Sigmoid colon (tissue), 7 donors: Measurements from ENCODE around the gene CCDC138. TPM values are rescaled to one million over a fixed set of nuclear protein-coding genes. Genes with fewer than 3 reads are reported as not detected.

ENCODE experiments used
- DNase-seq: peaks from one replicate; pipeline ENCODE4 v3.0.0-alpha.2; 2019
- H3K27ac ChIP-seq, 4 donors: fragments of 200-600 bp; sonication (generic); one replicate each; pipeline ENCODE4 v1.5.1; 2016 to 2019; ENCODE audit warnings: mild to moderate bottlenecking in 1 of 4
- H3K27me3 ChIP-seq, 3 donors: fragments of 200-600 bp; sonication (generic); one replicate each; pipeline ENCODE4 v1.5.1; 2019; ENCODE audit warnings: mild to moderate bottlenecking in 1 of 3
- H3K36me3 ChIP-seq, 4 donors: fragments of 200-600 bp; sonication (generic); one replicate each; pipeline ENCODE4 v1.5.1; 2016 to 2019
- H3K4me1 ChIP-seq, 4 donors: fragments of 200-600 bp; sonication (generic); one replicate each; pipeline ENCODE4 v1.5.1; 2017 to 2019
- H3K4me3 ChIP-seq, 4 donors: fragments of 200-600 bp; sonication (generic); one replicate each; pipeline ENCODE4 v1.5.1; 2017 to 2019; ENCODE audit warnings: mild to moderate bottlenecking in 2 of 4, moderate library complexity in 1 of 4
- H3K9me3 ChIP-seq, 4 donors: fragments of 200-600 bp in 3 of 4; sonication (generic) in 3 of 4; one replicate each; pipeline versions ENCODE4 v1.5.1 to v1.6.1; 2013 to 2019
- EP300 ChIP-seq, 4 donors: sonication (generic); formaldehyde crosslinking; IDR thresholded peaks; one replicate each; pipeline ENCODE4 v1.6.1; 2017; ENCODE audit warnings: antibody characterized with exemption in 4 of 4
- POLR2A ChIP-seq, 2 donors: fragments of 450-650 bp; IDR thresholded peaks; one replicate each; pipeline ENCODE4 v1.6.1; 2016; ENCODE audit warnings: antibody characterized with exemption in 2 of 2, mild to moderate bottlenecking in 2 of 2, moderate library complexity in 2 of 2
- POLR2AphosphoS5 ChIP-seq, 4 donors: sonication (generic); formaldehyde crosslinking; IDR thresholded peaks; one replicate each; pipeline ENCODE4 v1.6.1; 2017; ENCODE audit warnings: antibody characterized with exemption in 4 of 4
- WGBS, 2 donors: extraction: QIAGEN DNeasy Blood & Tissue Kit; methylation state at CpG; one replicate each; pipeline ENCODE4 v1.1.7; 2013; 5-methylcytosine and 5-hydroxymethylcytosine counted together
- intact Hi-C: fragments of 100-400 bp; cut with DNase I; formaldehyde crosslinking; loops from one replicate; pipeline ENCODE4 v1.15.1; 2023
- polyA plus RNA-seq, 3 donors: library from polyadenylated mRNA; stranded (reverse); fragments of 200-250 nt; gene quantifications; one replicate each; pipeline ENCODE4 v1.2.3, GENCODE V29; 2013
- total RNA-seq, 4 donors: library from RNA; depleted of rRNA; stranded (reverse); fragments of >200 nt; gene quantifications; one replicate each; pipeline ENCODE4 v1.1.0, GENCODE V29; 2016
- TF ChIP-seq, protein P1 (sequence below), 4 experiments: fragments of 450-650 bp in 3 of 4; fragments of 200-600 bp in 1 of 4; IDR thresholded peaks; one replicate each; pipeline ENCODE4 v1.5.1; 2016 to 2019; ENCODE audit warnings: antibody characterized with exemption in 4 of 4, mild to moderate bottlenecking in 3 of 4, moderate library complexity in 2 of 4
- donor health status: healthy with polysubstance abuse.
- donor health status: Bipolar disorder and iron deficiency.
- donor health status: healthy.

CCDC138 gene
- total and polyA plus RNA-seq, 7 donors, result 1.8 to 4.2 (median 3.1) TPM

DNA sequence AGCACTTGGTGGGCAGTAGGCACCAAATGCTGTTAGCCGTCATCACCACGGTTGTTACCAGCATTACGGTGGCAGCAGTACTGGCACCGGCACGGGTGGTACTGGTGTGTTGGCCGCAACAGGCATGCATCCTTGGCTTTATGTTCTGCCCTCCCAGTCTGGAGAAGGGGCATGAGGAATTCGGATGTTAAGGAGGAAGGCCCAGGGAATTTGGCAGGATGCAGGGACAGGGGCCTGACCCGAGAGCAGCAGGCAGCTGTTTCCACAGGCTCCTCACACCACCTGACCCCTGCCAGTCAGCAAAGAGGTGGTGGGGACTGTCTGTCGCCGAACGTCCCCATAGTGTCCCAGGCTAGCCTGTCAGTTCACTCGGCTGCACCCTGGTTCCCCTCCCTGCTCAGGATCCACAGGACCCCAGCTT, 123.5 kb downstream of the CCDC138 start:
- H3K4me1 ChIP-seq, result peaks cover 0 to 7% (median 0%) of the 10 kb centered on the region in 4 donors
- 93 to 95% methylated on average over 12 of the region's 12 CpGs for WGBS, 2 donors
- H3K4me3 ChIP-seq, result no peak overlapping the region
- TF ChIP-seq POLR2AphosphoS5 (IDR thresholded peaks at IDR 0.05) (no peak), POLR2A (IDR thresholded peaks at IDR 0.05) (no peak), EP300 (IDR thresholded peaks at IDR 0.05) (no peak)
- TF ChIP-seq, protein P1, sequence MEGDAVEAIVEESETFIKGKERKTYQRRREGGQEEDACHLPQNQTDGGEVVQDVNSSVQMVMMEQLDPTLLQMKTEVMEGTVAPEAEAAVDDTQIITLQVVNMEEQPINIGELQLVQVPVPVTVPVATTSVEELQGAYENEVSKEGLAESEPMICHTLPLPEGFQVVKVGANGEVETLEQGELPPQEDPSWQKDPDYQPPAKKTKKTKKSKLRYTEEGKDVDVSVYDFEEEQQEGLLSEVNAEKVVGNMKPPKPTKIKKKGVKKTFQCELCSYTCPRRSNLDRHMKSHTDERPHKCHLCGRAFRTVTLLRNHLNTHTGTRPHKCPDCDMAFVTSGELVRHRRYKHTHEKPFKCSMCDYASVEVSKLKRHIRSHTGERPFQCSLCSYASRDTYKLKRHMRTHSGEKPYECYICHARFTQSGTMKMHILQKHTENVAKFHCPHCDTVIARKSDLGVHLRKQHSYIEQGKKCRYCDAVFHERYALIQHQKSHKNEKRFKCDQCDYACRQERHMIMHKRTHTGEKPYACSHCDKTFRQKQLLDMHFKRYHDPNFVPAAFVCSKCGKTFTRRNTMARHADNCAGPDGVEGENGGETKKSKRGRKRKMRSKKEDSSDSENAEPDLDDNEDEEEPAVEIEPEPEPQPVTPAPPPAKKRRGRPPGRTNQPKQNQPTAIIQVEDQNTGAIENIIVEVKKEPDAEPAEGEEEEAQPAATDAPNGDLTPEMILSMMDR (IDR thresholded peaks at IDR 0.05), result no peak
- no peaks in the 10 kb centered on the region for H3K27me3 ChIP-seq
- DNase-seq, result no peak
- no peaks in the 10 kb centered on the region for H3K9me3 ChIP-seq
- H3K36me3 ChIP-seq, result no peaks in the 10 kb centered on the region
- no peak overlapping the region for H3K27ac ChIP-seq
- intact Hi-C loops, result no loop called here

DNA sequence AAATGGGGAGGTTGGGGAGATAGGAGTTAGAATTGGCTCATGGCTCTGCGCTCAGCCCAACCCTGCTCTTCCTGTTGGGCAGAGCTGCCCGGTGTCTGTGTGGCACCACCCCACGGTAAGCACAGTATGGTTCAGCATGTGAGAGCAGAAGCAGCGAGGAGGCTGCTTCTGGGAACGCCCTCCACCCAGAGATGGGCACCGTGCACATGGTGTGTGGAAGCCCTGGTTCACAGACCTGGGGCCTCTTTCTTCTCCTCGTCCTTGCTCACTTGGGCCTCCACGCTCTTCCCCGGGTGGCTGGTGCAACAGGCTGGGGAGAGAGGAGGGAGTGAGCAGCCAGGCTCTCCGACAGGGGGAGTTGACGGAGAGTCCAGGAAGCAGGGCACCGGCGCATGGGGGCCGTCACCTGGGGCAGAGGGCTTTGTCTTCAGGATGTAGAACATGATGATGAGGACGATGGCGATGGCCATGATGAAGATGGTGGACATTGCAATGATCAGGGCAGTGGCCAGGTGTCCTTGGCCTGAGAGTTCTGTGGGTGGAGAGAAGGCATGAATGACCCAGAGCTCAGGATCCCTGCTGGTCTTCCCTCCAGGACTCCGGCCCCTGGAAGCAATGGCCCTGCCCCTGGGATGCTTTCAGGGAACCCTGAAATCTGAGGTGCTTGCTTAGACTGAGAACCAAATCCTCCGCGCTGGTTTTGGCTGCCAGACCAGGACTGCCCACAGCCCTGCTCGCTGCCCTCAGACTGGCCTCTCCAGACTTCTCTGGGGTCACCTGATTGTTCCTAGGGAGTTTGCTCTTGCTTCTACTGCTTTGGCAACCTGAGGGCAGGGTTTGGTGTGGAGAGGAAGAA, 124.2 kb downstream of the CCDC138 start:
- WGBS, 2 donors, result 89 to 90% methylated on average over 20 of the region's 20 CpGs
- intact Hi-C loops, result no loop called here
- Histone ChIP-seq H3K27me3 (no peaks in the 10 kb centered on the region), H3K27ac (no peak overlapping the region), H3K4me3 (no peak overlapping the region), H3K4me1 (no peaks in the 10 kb centered on the region), H3K9me3 (no peaks in the 10 kb centered on the region), H3K36me3 (no peaks in the 10 kb centered on the region)
- TF ChIP-seq POLR2A (IDR thresholded peaks at IDR 0.05) (no peak), EP300 (IDR thresholded peaks at IDR 0.05) (no peak), POLR2AphosphoS5 (IDR thresholded peaks at IDR 0.05) (no peak)
- TF ChIP-seq, protein P1 (IDR thresholded peaks at IDR 0.05), result no peak
- DNase-seq, result no peak

DNA sequence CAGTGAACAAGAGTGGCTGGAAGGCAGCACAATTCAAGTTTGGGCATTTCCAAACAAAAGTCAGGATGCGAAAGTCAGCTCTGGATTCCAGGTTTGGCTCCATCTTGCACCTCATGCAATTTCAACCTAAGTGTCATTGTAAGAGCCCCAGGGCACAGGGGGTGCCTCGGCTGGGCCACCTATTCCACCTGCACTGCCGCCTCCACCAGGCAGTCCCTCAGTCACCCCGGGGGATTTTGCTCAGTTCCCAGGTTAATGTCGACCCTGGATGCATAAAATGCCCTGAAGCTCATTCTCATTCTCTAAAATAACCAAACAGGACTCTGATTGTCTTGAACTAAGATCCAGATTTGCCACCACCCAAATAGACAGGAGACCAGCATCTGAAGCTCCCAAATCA, 124.8 kb downstream of the CCDC138 start:
- Histone ChIP-seq H3K9me3 (no peaks in the 10 kb centered on the region), H3K27me3 (no peaks in the 10 kb centered on the region), H3K4me3 (no peak overlapping the region), H3K27ac (no peak overlapping the region), H3K4me1 (no peaks in the 10 kb centered on the region), H3K36me3 (no peaks in the 10 kb centered on the region)
- TF ChIP-seq, protein P1 (IDR thresholded peaks at IDR 0.05), result no peak
- TF ChIP-seq POLR2A (IDR thresholded peaks at IDR 0.05) (no peak), POLR2AphosphoS5 (IDR thresholded peaks at IDR 0.05) (no peak), EP300 (IDR thresholded peaks at IDR 0.05) (no peak)
- intact Hi-C loops, result no loop called here
- DNase-seq, result no peak
- WGBS, 2 donors, result 89 to 95% methylated on average over 5 of the region's 5 CpGs

DNA sequence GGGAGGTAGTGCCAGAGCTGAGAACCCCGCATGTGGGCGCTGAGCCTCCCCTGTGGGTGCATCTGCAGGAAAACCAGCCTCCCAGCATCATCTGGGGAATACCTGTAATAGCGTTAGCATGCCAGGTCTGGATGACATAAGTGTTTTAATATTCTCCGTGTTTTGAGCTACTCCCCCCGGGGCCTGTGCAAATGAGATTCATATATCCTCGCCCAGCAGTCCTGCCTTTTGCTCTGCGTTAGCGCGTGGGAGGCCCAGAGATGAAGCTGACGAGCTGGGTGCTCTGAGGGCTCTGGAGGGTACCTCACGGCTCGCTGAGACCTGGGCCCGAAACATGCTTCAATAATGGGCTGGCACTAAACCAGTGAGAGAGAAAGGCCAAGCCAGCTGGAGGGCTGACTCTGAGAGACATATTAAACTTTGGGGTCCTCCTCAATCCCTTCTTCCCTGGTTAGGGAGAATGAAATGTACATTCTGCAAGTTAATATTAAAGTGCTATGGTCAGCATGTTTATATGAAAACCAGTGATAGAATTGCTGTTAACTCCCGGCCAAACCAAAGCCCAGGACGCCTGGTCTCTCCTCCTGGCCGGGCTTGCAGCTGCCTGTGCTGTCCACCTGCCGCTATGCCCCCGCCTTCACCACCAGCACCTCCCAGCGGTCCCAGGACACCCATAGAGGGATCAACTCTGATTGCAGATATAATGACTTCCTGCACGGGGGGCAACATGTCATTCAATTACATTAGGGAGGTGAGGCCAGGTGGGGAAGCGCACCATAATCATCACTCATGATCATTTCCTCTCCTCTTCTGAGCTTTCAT, 125.4 kb downstream of the CCDC138 start:
- intact Hi-C loops, result no loop called here
- TF ChIP-seq POLR2A (IDR thresholded peaks at IDR 0.05) (no peak), EP300 (IDR thresholded peaks at IDR 0.05) (no peak), POLR2AphosphoS5 (IDR thresholded peaks at IDR 0.05) (no peak)
- TF ChIP-seq, protein P1 (IDR thresholded peaks at IDR 0.05), result no peak
- peak; percentile 55 for DNase-seq

More for the DNA sequence above, 125.4 kb downstream of the CCDC138 start:
- Histone ChIP-seq H3K27me3 (no peaks in the 10 kb centered on the region), H3K9me3 (no peaks in the 10 kb centered on the region), H3K4me3 (no peak overlapping the region), H3K27ac (no peak overlapping the region), H3K4me1 (peaks cover 0 to 4% (median 3%) of the 10 kb centered on the region in 4 donors), H3K36me3 (no peaks in the 10 kb centered on the region)
- 87 to 89% methylated on average over 21 of the region's 21 CpGs for WGBS, 2 donors
